Epithelial cell of proximal tubule (primary cell): ENCODE data around the gene ZBTB17. TPM values are rescaled to one million over a fixed set of nuclear protein-coding genes. Genes with fewer than 3 reads are reported as not detected.
A peak's percentile ranks its signal among the peaks of the same experiment; 100 is the strongest.
"Not testable (repeated sequence)": the region's sequence is repeated elsewhere in the genome, so short reads cannot be mapped to it uniquely, and the experiment has no call there.

Experiments used
- DNase-seq: peaks from one replicate; pipeline ENCODE4 v3.0.0-alpha.2; 2011; ENCODE audit warnings: low read depth
- H3K4me3 ChIP-seq: 2 replicates; pipeline ENCODE4 v1.5.1; 2011; ENCODE audit warnings: low read depth, mild to moderate bottlenecking, low read length
- total RNA-seq: library from RNA; depleted of rRNA; stranded (reverse); fragments of >200 nt; gene quantifications from 2 replicates; pipeline ENCODE4 v1.2.3, GENCODE V29; 2015
- TF ChIP-seq, protein P1 (sequence below): conservative IDR thresholded peaks from 2 replicates; pipeline ENCODE4 v1.5.1; 2012; ENCODE audit warnings: low read depth, mild to moderate bottlenecking, low read length

The ZBTB17 gene
- total RNA-seq = 22.5 and 23.6 TPM in 2 replicates

DNA sequence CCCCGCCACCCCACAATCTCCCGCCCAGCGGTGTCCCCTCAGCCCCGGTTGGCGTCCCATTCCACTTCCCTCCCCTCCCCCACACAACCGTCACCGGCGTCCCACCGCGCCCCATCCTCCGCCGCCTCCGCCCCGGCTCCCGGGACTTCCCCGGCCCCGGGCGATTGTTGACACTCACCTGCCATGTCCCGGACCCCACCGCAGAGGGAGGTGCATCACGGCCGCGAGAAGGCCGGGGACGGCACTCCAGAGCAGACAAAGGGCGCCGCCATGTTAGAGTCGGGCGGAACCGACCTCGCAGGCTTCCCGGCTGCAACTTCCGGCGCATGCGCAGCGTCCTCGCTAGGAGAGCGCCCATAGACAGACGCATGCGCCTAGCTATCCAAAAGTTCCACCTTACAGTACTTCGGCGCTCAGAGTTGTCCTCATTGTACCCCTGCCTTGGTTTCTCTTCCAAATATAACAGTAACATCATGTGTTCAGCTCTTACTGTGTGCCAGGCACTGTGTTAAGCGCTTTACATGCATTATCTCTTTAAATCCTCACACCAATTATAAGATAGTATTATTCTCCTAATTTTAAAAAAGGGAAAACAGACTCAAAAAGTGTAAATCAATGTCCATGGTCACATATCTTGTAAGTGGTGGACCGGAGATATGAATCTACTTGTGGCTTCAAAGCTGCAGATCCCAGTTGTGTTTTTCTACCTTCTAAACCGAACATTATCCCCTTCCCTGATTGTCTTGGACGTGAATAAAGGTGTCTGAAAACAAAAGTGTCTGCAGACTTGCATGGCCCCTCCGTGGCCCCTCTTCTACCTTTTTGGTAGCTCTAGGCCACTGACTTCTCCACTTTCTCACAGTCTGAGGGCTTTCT is at the start of gene ZBTB17:
ZBTB17 (minus strand) TSS at position 297 of the 876 bp plus-strand sequence. CDS start 27,606 bp downstream, outside the sequence.
- peak within 1 kb of the TSS; percentile 74 for H3K4me3 ChIP-seq
- TF ChIP-seq, protein P1, sequence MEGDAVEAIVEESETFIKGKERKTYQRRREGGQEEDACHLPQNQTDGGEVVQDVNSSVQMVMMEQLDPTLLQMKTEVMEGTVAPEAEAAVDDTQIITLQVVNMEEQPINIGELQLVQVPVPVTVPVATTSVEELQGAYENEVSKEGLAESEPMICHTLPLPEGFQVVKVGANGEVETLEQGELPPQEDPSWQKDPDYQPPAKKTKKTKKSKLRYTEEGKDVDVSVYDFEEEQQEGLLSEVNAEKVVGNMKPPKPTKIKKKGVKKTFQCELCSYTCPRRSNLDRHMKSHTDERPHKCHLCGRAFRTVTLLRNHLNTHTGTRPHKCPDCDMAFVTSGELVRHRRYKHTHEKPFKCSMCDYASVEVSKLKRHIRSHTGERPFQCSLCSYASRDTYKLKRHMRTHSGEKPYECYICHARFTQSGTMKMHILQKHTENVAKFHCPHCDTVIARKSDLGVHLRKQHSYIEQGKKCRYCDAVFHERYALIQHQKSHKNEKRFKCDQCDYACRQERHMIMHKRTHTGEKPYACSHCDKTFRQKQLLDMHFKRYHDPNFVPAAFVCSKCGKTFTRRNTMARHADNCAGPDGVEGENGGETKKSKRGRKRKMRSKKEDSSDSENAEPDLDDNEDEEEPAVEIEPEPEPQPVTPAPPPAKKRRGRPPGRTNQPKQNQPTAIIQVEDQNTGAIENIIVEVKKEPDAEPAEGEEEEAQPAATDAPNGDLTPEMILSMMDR = no peak
- DNase-seq = no peak

DNA sequence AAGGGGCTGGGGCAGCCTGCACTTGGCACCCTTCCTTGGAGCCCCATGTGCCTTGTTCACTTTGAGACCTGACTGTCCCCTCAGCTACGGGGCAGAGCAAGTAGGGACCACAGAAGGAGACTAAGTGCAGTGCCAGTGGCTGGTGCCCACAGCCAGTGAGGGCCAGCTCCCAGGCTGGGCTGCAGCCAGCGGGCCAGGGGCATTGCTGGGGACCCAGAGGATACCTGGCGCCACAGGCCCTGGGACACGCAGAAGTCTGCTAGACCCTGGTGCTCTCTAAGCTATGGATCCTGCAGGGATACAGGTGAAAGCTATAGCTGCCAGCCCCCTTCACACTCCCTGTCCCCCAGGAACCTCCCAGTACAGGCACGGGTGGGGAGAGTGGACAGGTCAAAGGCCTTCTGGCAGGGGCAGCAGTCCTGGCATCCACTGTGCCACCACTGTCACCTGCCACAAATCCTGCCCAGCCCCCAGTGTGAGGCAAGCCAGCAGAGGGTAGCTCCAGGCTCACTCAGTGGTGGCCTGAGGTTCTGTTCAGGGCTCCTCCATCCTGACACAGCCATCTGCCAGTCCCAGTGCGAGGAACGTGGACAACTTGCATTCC is 47.3 kb upstream of the ZBTB17 start:
- no peak for DNase-seq
- no peak overlapping the region for H3K4me3 ChIP-seq
- TF ChIP-seq, protein P1 = no peak

DNA sequence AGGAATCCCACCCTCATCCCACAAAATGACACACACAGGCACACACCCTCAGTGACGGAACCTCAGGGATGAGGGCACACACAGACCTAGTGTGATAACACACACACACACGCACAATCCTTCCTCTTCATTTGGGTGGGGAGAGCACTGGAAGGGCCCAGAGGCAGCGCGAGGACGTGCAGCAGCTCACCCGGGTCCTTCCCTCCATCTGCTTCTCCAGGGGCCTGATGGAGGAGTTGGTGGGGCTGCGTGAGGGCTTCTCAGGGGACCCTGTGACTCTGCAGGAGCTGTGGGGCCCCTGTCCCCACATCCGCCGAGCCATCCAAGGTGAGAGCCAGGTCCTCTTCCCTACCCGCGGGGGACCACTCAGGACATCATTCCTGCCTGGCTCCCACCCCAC is 46.5 kb upstream of the ZBTB17 start:
- no peak for DNase-seq
- no peak overlapping the region for H3K4me3 ChIP-seq
- TF ChIP-seq, protein P1 = no peak

DNA sequence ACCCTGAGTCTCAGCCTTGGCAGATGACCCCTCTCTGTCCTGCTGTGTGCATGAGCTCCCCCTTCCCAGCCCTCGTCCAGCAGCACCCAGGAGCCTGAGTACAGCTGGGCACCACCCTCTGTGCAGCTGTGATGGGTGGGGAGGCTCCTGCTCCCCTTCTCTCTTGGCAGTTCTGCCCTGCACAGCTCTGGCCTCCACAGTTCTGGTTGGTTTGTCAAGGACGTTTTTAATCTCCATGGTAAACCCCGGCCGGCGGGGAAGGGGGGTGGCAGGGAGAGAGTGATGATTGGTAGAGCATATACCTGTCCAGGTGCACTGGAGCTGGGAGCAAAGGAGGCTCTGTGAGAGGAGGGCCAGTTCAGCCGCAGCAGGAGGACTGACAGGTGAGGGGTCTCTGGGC is 45.8 kb upstream of the ZBTB17 start, which contains the start of gene CLCNKA:
CLCNKA (plus strand) TSS at position 356 of the 400 bp plus-strand sequence. CDS start 584 bp downstream, outside the sequence.
- TF ChIP-seq, protein P1 = no peak
- DNase-seq = no peak

DNA sequence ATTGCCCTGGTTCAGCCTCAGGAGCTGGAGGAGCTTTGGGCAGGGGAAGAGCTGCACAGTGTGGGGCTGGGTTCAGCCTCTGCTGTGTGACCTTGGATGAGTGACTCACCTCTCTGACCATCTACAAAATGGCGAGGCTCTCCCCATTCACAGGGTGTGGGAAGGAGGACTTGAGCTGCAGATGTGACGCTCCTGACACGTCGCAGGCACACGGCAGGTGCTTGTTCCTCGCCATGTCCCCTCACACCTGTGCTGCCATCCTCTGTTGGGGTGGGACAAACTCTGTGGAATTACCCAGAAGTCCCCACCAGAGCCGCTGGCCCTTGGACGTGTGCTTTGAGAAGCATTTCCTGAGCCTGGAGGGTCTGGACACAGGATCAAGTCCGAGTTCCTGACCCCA is 45.0 kb upstream of the ZBTB17 start:
- DNase-seq, H3K4me3 ChIP-seq: not testable (repeated sequence)

More for the DNA sequence above, 45.8 kb upstream of the ZBTB17 start, which contains the start of gene CLCNKA:
- no peak within 1 kb of the TSS for H3K4me3 ChIP-seq

DNA sequence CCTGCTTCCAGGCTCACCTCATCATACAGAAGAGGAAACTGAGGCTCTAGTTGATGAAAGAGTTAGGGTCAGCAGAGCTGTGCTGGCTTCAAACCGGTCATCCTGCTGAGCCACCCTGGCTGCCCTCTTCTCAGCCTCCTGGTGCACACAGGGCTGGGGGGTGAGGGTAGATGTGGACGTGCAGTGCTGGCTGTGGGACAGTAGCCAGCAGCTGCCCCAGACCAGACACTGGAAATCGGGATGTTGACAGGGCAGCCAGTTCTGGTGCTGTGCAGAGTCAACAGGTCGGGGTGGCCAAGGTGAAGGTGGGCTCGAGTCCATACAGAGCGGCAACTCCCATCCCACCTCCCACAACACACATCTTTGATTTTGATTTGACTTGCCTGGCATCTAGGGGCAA is 44.4 kb upstream of the ZBTB17 start:
- no peak for DNase-seq
- TF ChIP-seq, protein P1 = no peak
- H3K4me3 ChIP-seq = no peak overlapping the region

DNA sequence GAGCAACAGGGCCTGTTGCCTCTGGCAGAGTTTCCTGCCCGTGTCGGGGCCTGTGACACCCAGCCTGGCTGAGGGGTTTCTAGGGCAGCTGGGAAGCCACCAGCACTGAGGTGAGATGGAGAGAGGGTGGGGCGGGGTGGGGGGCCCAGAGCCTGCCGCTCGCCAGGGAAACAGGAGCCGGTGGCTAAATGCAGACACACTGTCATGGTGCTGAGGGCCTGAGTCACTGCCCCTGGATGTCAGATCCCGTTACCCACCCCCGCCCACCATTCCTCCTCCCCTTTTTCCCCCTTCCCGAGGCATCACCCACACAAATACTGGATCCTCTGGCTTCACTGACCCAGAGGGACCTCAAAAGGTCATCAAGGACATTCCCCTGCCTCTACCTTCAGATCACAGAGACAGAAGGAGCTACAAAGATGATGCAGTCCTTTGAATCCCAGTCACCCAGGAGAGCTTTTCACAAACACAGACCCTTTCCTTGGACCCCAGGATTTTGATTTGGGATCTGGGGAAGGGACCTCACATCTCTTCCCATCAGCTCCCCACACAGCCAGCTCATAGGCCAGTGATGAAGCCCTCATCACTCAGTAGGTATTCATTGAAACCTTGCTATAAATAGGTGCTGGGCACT is 43.9 kb upstream of the ZBTB17 start:
- H3K4me3 ChIP-seq = no peak overlapping the region
- DNase-seq = no peak
- TF ChIP-seq, protein P1 = no peak
